Upper lobe of left lung (tissue), 4 donors: ENCODE results near the gene GRIK3.

ENCODE experiments used
- CTCF ChIP-seq, 6 experiments: fragments of 450-650 bp in 4 of 6; fragments of 200-600 bp in 2 of 6; sonication (generic) in 2 of 6; IDR thresholded peaks; one replicate each; pipeline ENCODE4 v1.5.1; 2016 to 2019; ENCODE audit warnings: antibody characterized with exemption in 6 of 6
- EP300 ChIP-seq, 4 donors: sonication (generic); formaldehyde crosslinking; IDR thresholded peaks; one replicate each; pipeline ENCODE4 v1.5.1; 2017; ENCODE audit warnings: antibody characterized with exemption in 4 of 4, control low read depth in 2 of 4
- POLR2A ChIP-seq, 4 donors: fragments of 450-650 bp; IDR thresholded peaks; one replicate each; pipeline ENCODE4 v1.5.1; 2016 to 2017; ENCODE audit warnings: antibody characterized with exemption in 4 of 4, mild to moderate bottlenecking in 2 of 4
- POLR2AphosphoS5 ChIP-seq, 2 donors: sonication (generic); formaldehyde crosslinking; IDR thresholded peaks; one replicate each; pipeline ENCODE4 v1.5.1; 2017; ENCODE audit warnings: antibody characterized with exemption in 2 of 2

GRCh38 chr1:36847761-36848160, 186.6 kb downstream of the GRIK3 start:
- TF ChIP-seq CTCF (IDR thresholded peaks at IDR 0.05) (no peak), POLR2AphosphoS5 (IDR thresholded peaks at IDR 0.05) (no peak), POLR2A (IDR thresholded peaks at IDR 0.05) (no peak), EP300 (IDR thresholded peaks at IDR 0.05) (no peak)
